ENCODE data around the gene HPSE2.
A peak's percentile ranks its signal among the peaks of the same experiment; 100 is the strongest.

The HPSE2 gene

GRCh38 chr10:98431016-98431415 is 804.6 kb downstream of the HPSE2 start:
- no peak for DNase-seq (ENCODE audit: low read depth in 2 of 2)

- DNase-seq (ENCODE audit: low read depth in 2 of 2) = no peak
Measured at GRCh38 chr10:98430427-98430826, 805.2 kb downstream of the HPSE2 start.

DNA sequence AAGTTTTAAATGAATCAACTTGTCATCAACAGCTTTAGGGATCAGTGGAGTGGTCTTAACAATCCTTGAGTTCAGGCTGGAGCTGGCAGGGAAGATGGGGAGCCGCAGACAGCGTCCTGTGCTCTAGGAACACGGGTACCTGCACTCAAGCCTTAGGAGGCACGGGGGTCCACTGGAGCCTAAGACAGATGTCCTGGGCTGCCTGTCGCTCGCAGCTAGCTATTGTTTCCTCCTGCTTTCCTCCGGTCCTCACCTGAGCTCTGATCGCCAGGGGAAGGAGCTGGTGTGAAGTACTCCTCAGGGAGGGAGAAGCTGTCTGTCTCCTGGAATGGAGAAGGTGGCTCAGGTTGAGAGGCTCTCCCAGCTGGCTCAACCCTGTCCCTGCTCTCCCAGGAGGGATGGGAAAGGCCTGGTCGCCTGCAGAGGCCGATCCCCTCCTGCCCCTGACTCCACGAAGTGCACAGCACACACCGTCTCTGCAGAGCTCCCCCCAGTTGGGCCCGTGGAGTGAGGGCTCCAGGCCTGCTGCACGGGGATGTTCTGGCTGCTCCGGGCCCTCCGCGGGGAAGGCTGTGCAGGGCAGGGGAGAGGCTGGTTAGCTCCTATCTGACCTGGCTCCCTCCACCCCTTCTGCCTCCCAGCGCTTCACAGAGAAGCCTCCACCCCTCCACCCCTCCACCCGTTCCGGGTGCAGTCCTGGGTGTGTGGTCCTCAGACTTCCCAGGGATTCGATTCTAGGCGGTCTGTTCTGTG is 806.2 kb downstream of the HPSE2 start:
- DNase-seq (ENCODE audit: low read depth in 2 of 2) = no peak

- no peak for DNase-seq (ENCODE audit: low read depth in 2 of 2)
Measured at GRCh38 chr10:98427011-98427515, 808.6 kb downstream of the HPSE2 start.

GRCh38 chr10:98425511-98426352 is 809.9 kb downstream of the HPSE2 start:
- DNase-seq (ENCODE audit: low read depth in 2 of 2) = peak; percentile 22 to 31

DNA sequence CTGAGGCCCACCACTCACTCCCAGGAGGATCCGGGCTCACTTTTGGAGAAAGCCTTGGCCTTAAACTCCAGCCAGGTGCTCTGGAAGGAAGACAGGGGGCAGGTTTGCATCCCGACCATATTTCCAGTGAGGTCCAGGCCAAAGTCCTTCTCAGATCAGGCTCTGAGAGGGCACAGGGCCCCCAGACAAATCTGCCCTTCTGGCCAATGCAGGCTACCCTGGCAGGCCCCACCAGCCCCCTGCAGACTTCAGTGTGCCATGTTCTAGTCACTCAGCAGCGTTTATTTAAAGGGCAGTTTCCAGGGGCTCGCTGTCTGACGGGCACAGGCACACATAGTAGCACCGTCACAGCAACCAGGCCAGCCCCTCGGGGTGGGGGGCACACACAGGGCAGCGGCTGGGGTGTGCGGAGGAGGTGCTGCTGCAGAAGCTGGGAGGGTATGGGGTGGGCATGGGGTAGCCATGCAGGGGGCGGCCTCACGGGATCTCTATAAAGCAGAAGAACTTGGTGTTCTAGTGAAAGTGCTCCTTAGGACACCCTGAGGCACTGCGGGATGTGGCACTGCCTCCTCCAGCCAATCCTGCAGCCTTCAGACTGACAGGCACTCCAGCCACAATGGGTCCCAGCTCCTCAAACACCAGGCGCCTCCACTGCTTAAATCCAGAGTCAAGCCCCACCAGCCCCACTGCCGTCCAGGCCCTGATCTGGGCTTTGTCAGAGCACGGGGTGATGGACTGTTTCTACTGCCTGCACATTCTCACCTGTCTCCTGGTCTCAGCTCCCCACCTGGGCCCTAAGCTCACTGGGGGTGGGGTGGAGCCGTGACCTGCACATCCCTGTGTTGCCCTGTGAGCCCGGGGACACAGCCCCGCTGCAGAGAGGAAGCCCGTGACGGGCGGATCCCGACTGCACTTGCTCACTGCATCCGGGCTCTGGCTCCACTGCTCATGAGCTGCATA is 811.1 kb downstream of the HPSE2 start:
- no peak for DNase-seq (ENCODE audit: low read depth in 2 of 2)

DNA sequence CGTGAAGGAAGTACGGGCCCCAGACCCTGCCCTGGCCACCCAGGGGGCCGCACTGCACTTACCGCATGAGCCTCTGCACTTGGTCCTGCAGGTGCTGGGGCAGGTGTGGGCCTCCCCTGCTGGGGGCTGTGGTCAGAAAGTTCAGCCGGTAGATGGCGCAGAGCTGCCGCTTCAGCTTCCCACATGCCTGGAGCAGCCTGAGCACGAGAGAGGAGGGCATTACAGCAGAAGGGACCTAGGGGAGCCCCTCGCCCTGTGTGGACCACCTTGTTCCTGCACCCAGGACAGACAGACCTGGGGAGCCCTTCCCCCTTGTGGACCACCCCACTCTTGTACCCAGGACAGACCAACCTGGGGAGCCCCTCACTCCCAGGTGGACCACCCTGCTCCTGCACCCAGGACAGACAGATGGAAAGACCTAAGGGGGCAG is 811.9 kb downstream of the HPSE2 start:
- no peak for DNase-seq (ENCODE audit: low read depth in 2 of 2)

DNA sequence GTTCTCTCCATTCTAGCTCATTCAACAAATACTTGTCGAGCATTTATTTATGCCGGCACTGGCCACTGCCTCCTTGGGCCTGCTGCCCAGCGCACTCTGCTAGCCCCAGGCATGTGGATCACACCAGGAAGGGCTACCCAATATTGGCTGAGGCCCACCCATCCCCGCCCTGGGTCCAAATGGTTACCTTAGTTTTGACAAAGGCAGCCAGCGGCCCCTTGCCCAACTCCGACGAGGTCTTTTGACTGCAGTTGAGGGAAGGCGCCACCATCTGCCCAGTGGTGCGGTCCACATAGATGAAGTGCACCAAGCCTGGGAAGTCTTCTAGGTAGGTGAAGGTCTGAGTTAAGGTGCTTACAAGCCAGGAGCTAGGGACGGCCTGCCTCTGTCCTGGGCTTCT is 813.5 kb downstream of the HPSE2 start:
- no peak for DNase-seq (ENCODE audit: low read depth in 2 of 2)

GRCh38 chr10:98420786-98421185 is 814.9 kb downstream of the HPSE2 start:
- DNase-seq (ENCODE audit: low read depth in 2 of 2) = no peak

DNA sequence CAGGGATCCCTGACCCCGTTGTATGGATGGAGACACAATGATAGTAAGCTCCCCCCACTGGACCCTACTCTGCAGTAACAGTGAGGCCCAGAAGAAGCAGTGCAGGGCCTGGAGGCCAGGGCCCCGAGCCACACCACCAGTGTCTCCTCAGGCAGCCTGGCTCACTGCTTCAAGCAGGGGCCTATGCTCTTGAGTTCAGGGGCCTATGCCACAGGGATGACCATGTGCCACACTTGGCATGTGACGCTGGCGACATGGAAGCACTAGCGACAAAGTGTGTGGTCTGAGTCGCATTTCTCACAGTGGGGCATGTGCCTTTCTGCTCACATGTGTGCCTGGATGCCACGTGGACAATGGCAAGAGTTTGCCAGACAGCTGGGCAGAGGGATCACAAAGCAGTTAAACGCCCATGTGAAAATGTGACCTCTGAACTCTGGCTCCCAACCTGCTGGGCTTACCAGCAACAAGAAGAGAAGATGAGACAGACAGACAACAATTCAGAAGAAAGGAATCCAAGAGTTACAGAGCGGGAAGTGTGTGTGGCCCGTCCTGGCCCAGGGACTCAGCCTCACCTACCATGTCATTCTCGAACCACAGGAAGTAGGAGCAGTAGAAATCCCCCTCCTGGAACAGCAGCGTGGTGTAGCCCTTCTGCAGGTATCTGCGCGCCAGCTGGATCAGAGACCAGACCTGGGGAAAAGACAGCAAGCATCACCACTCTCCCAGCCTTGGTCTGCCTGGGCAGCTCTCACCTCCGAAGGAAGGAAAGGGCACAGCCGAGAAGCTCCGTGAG is 816.0 kb downstream of the HPSE2 start:
- no peak for DNase-seq (ENCODE audit: low read depth in 2 of 2)

GRCh38 chr10:98418665-98419468 is 816.8 kb downstream of the HPSE2 start:
- DNase-seq (ENCODE audit: low read depth in 2 of 2) = no peak

GRCh38 chr10:98417973-98418664 is 817.5 kb downstream of the HPSE2 start:
- no peak for DNase-seq (ENCODE audit: low read depth in 2 of 2)

DNA sequence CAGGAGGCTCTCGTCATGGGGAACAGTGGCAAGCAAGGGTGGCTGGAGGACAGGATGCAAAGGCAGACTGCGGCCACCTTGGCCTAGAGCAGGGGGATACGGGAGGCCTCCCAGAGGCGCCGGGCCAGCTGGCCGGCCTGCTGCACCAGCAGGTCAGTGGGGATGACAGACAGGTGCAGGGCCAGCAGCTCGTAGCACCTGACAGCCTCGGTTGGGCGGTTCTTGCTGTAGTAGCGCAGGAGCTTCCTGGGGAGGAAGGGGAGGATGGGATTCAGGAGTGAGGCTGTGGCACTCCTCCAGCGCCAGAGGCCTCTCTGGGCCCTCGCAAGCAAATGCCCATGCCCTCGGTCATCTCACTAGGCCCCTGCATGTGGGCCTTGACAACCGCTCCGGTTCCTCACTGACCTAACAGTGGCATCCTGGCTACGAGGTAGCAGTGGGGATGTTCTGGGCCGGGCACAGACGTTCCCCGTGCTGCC is 818.1 kb downstream of the HPSE2 start:
- DNase-seq (ENCODE audit: low read depth in 2 of 2) = no peak

- no peak for DNase-seq (ENCODE audit: low read depth in 2 of 2)
Measured at GRCh38 chr10:98416606-98417388, 818.9 kb downstream of the HPSE2 start.

DNA sequence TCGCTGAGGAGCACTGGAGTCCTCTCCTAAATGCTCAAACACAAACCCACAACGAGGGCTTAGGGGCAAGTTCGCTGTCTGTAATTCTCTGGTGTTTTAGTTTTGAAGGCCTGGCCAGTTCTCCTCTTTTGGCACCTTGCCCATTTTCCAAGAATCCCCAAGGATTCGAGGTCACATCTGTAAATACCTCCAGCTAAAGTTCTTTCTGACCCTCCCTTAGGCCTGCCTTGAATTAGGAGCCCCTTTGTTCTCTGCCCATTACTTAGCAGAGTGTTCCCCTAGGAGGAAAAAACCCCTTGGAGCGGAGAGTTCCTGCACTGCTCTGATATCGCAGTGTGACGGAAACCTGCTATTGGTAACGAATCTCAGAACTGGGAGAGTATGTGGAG is 819.9 kb downstream of the HPSE2 start:
- no peak for DNase-seq (ENCODE audit: low read depth in 2 of 2)

DNA sequence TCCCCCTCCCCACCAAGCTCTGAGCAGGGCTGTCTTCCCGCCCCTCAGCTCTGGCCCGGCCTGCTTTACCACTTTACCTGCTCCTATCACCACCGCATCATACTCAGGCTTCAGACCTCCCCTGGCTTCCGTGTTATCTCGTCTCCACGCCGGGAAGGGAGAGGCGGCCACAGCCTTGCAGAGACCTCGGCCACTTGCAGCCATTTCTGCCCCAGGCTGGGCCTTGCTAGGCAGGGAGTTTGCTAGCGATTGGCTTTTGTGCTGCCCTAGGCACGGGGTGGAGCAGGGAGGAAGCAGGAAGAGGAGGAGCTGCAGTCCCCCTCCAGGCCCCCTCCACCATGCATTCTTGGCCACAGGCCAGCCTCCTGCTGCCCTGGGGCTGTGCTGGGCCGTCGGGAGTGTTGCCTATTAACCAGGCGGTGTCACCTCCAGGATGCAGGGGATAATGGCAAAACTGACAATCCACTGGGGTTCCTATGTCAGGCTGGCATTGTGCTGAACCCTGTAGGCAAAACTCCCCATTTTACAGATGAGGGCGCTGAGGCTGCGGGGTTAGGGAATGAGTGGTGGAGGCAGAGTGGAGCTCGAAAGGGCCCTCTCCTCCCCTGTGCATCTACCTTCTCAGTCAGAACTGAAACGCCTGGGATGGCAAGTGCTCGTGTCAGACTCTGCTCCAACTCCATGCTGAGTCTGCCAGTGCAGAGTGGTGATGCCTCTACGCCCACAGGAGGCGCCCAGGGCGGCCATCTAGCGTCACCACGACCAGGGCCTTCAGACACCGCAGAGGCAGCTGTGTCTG is 820.5 kb downstream of the HPSE2 start, which contains the start of gene PYROXD2:
TSS of gene PYROXD2 (minus strand) at position 251 of the 799 bp plus-strand sequence. CDS start at position 204, 47 bp downstream.
- DNase-seq (ENCODE audit: low read depth in 2 of 2) = no peak

DNA sequence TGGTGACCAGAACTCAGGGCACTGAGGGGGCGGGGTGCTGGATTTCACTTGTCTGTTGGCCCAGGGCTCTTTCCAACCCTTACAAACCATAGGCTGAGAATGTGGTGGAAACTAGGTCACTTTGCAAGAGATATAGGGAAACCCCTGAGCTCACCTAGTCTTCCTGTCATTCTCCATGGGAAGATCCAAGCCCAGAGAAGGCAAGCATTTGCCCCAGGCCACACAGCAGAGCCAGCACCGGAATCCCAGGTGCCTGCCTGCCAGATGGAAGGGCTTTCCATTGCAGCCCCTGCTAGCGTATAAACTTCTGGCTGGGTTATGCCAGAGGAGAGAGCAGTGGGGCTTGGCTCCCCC is 821.1 kb downstream of the HPSE2 start:
- DNase-seq (ENCODE audit: low read depth in 2 of 2) = no peak

- DNase-seq (ENCODE audit: low read depth in 2 of 2) = no peak
Measured at GRCh38 chr10:98411768-98412167, 823.9 kb downstream of the HPSE2 start.
